Amniotic stem cell (primary cell): ENCODE data around the gene RNF157.

Source experiments
- DNase-seq: peaks from one replicate; lab custom pipeline; 2025; lab: John Stamatoyannopoulos, UW

RNF157 gene

GRCh38 chr17:76240461-76241203 lies at the start of gene RNF157:
Gene RNF157 (minus strand): TSS chr17:76240493. CDS start chr17:76240240, 253 bp downstream.
- DNase-seq, result no peak

- DNase-seq, result no peak
Observed at GRCh38 chr17:76281573-76282371, 41.5 kb upstream of the RNF157 start.

- DNase-seq, result no peak
Observed at GRCh38 chr17:76280650-76281049, 40.4 kb upstream of the RNF157 start.

- DNase-seq, result no peak
Observed at GRCh38 chr17:76279742-76280287, 39.5 kb upstream of the RNF157 start.

GRCh38 chr17:76278952-76279741 lies 38.9 kb upstream of the RNF157 start:
- peak; percentile 32 for DNase-seq

DNA sequence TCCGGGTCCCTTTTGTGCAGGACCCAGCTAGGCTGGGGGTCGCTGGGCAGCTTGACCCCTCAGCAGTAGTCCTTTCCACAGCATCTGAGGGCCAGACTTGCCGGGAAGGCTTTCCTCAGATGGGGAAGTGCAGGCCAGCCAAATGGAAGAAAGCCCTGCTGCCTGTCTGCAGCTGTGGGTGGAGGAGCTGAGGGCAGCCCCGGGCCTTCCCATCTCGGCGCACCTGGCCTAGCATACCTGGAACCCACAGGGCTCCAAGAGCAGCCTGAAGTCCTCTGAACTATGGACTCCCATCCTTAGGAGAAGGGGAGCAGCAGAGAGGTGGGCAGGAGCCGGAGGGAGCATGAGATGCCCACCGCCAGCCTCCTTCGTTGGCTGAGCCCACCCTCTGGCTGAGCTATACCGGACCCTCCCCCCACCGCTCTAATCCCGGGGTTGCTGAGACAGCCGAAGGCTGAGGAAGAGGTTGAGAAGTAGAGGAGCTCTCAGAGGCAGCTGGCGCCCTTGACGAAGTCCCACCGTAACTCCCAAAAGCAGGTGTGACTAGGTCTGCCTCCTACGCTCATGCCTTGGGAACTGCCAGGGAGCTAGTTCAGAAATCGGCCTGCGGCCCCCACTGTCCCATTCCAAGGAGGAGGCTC lies 38.1 kb upstream of the RNF157 start:
- DNase-seq, result no peak

GRCh38 chr17:76277300-76278267 lies 37.3 kb upstream of the RNF157 start:
- DNase-seq, result no peak

GRCh38 chr17:76276461-76277299 lies 36.4 kb upstream of the RNF157 start:
- no peak for DNase-seq

DNA sequence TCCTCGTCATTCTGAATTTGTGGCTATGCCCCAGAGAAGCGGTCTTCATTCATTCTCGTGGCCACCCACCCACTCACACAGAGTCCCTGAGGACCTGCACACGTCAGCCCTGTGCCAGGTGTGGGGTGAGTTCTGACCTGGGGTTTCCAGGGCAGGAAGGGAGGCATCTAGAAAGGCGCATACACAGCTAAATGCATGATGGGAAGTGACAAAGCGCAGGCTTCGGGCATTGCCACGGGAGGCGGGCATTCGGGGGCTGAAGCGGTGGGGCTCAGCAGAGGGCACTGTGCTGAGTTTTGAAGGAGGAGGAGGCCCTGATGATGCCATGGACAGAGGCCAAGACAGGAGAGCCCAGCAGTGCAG lies 35.8 kb upstream of the RNF157 start:
- no peak for DNase-seq

- DNase-seq, result no peak
Observed at GRCh38 chr17:76275382-76276068, 35.2 kb upstream of the RNF157 start.

GRCh38 chr17:76274112-76274956 lies 34.0 kb upstream of the RNF157 start:
- DNase-seq, result no peak

DNA sequence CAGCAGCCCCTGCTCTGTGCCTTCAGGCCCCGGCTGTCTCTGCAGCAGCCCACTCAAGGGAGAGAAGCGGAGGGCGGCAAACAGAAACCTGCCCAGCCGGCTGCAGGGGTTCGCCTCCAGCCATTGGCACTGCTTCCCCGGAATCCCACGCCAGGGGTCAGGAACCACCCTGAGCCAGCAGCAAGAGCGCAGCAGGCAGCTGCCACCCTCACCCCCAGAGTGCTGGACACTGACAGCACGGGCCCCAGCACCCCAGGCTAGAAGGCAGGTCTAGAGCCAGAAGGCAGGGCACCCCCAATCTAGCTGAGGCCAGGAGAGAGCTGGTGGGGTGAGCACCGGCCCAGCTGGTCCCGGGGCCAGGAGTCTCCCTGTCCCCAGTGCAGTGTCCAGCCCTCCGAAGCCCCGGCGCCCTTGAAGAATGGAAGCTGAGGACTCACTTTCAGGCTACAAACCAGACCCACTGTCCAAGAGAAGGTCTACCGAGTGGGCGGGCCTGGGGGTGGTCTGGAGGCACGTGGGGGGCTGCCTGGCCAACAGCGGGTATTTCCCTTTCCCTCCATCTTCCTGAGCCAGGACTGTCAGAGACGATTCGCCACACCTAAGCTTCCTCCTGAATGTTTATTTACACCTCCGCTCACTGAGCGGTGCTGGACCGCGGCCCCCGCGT lies 33.3 kb upstream of the RNF157 start:
- DNase-seq, result no peak

DNA sequence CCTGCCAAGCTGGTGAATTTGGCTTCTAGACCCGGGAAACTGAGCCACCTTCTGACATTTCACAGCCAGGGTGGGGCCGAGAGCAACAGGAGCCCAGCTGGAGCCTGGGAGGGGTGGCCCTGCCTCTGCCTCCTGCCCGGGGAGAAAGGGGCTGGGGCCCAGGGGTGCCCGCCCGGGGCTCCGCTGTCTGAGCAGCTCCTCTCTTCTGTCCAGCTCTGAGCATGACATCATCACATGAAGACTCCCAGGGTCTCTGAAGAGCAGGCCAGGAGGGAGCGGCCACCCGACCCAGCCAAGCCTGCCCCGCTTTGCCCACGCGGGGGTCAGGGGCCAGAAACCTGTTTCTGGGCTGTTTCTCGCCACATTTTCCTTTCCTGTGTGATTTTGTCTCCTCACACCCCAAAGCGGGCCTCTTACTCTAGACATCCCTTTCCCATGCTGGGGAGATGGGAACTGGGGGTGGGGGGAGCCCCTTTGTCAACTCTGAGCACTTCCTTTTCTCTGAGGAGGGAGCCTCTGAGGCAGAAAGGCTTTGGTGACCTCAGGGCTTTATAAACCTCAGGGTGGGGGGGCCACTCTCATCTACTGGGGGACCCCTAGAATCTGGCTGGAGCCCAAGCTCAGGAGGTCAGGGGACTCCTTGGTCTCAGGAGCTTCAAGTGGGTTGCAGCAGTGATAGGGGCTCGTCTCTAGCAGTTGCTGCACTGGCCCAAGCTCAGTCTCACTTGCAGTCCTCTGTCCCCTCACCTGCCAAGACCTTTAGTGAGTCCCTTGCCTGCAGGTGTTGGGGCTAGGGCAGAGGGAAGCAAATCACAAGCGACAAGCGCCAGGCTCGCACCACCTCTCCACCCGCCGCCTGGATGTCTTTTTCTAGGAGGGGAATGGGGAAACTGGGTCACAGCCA lies 32.5 kb upstream of the RNF157 start:
- no peak for DNase-seq

DNA sequence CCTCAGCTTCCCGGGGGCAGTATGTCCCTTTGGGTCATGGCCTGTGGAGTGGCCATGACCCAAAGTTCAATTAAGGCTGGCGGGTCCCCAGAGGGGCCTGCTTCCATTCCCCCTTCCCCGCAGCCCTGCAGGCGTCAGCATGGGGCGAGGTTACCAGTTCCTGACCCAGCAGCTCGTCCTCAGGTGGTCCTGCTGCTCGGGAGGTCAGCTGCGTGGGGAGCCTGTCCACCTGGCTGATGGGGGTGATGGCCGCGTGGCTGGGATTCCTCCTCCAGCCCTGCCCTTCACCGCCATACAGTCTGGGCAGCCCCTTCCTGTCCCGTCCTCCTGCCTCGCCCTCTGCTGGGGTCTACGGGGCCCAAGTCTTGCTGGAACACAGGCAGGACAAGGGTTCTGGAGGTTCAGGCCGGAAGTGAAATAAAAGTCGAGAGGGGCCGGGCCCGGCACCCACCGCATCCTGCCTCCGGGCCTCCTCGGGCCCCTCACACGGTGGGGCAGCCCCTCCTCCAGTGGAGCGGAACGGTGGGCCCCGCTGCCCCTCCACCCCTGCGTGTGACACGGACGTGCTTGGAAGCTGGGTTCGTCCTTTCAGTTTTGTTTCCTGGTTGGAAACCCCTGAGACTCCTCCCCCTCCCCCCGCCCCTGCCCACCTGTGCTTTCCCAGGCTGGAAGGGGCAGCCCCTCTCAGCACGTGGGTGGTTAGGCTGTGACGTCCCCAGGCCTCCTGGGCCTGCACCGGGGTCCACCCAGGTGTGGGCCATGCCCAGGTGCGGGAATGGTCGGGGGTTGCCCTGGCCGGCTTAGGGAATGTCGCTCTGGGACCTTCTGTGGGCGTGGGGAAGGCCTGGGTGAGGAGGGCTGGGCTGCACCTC lies 31.6 kb upstream of the RNF157 start:
- no peak for DNase-seq
